Measurements from ENCODE around the gene FREM1.

DNA sequence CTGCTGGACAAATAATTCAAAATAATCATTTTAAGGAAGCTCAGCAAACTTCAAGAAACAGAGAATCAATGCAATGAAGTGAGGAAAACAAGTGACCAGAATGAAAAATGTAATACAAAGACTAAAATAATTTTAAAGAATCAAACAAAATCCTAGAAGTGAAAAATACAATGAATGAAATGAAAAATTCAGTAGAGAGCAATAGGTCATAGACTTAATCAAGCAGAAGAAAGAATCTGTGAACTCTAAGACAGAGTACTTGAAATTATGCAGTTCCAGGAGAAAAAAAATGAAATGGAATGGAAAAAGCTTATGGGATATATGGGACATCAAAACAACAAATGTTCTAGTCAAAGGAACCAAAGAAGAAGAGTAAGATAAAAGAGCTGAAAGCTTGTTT lies 205.1 kb downstream of the FREM1 start:
- TF ChIP-seq CTCF (IDR thresholded peaks at IDR 0.05; ENCODE audit: insufficient read depth, low read depth, low read length): no peak
- TF ChIP-seq EZH2 (IDR thresholded peaks at IDR 0.05; ENCODE audit: insufficient read depth, low read length): no peak
